ENCODE results near the gene OR8B3. TPM values are rescaled to one million over a fixed set of nuclear protein-coding genes. Genes with fewer than 3 reads are reported as not detected.

OR8B3 gene
- total and polyA plus RNA-seq, 12 donors, result not detected

GRCh38 chr11:124429599-124429998 is 30.8 kb upstream of the OR8B3 start:
- intact Hi-C loops (cut with DNase I), result no loop called here
- no peaks in the 10 kb centered on the region for H3K4me1 ChIP-seq (replicated peaks in 1 of 2)
- H3K9me3 ChIP-seq (replicated peaks in 1 of 3), result no peaks in the 10 kb centered on the region
- 70 to 79% (median 76%) methylated on average over 2 of the region's 2 CpGs for WGBS, 4 donors
- no peak for DNase-seq
- no peak overlapping the region for H3K4me3 ChIP-seq
- H3K36me3 ChIP-seq (replicated peaks in 1 of 2), result no peaks in the 10 kb centered on the region
- TF ChIP-seq CTCF (IDR thresholded peaks at IDR 0.05) (no peak), POLR2A (IDR thresholded peaks at IDR 0.05) (no peak)
- H3K27ac ChIP-seq, result no peak overlapping the region
- H3K27me3 ChIP-seq, result no peaks in the 10 kb centered on the region

- H3K4me3 ChIP-seq, result no peak within 1 kb of the TSS
- TF ChIP-seq CTCF (IDR thresholded peaks at IDR 0.05) (no peak), POLR2A (IDR thresholded peaks at IDR 0.05) (no peak)
- H3K9me3 ChIP-seq (replicated peaks in 1 of 3), result no peaks in the 10 kb centered on the region
- WGBS, 4 donors, result 75 to 90% (median 89%) methylated on average over 2 of the region's 2 CpGs
- no peaks in the 10 kb centered on the region for H3K36me3 ChIP-seq (replicated peaks in 1 of 2)
- H3K27me3 ChIP-seq, result peaks cover 4% of the 10 kb centered on the region
- intact Hi-C loops (cut with DNase I), result loop anchor here in 1 of 2 donors (5.0 kb wide), 1 partner anchor 158 kb away; no protein-coding TSS in a partner anchor
- no peaks in the 10 kb centered on the region for H3K4me1 ChIP-seq (replicated peaks in 1 of 2)
- H3K27ac ChIP-seq, result no peak within 1 kb of the TSS
- DNase-seq, result no peak
Observed at GRCh38 chr11:124424384-124424921, 25.6 kb upstream of the OR8B3 start, which contains the start of gene OR8B4. Gene OR8B4 (minus strand): TSS chr11:124424871. CDS start chr11:124424871, 0 bp downstream.

- WGBS, 4 donors, result 72 to 80% (median 77%) methylated on average over 4 of the region's 4 CpGs
- intact Hi-C loops (cut with DNase I), result loop anchor here in 1 of 2 donors (5.0 kb wide), 1 partner anchor 161 kb away; no protein-coding TSS in a partner anchor
- H3K4me1 ChIP-seq (replicated peaks in 1 of 2), result no peaks in the 10 kb centered on the region
- H3K27me3 ChIP-seq, result peaks cover 4% of the 10 kb centered on the region
- H3K27ac ChIP-seq, result no peak overlapping the region
- TF ChIP-seq CTCF (IDR thresholded peaks at IDR 0.05) (no peak), POLR2A (IDR thresholded peaks at IDR 0.05) (no peak)
- no peak overlapping the region for H3K4me3 ChIP-seq
- DNase-seq, result no peak
- no peaks in the 10 kb centered on the region for H3K36me3 ChIP-seq (replicated peaks in 1 of 2)
- H3K9me3 ChIP-seq (replicated peaks in 1 of 3), result no peaks in the 10 kb centered on the region
Observed at GRCh38 chr11:124421043-124421442, 22.2 kb upstream of the OR8B3 start.

- Histone ChIP-seq H3K27ac (no peak overlapping the region), H3K4me3 (no peak overlapping the region), H3K4me1 (replicated peaks in 1 of 2) (no peaks in the 10 kb centered on the region), H3K9me3 (replicated peaks in 1 of 3) (no peaks in the 10 kb centered on the region), H3K36me3 (replicated peaks in 1 of 2) (no peaks in the 10 kb centered on the region), H3K27me3 (no peaks in the 10 kb centered on the region)
- 17 to 18% (median 17%) methylated on average over 5 of the region's 5 CpGs for WGBS, 4 donors
- TF ChIP-seq POLR2A (IDR thresholded peaks at IDR 0.05) (no peak), CTCF (IDR thresholded peaks at IDR 0.05) (peak; percentile 25 to 79 (median 51))
- intact Hi-C loops (cut with DNase I), result loop anchor here in 1 of 2 donors (10.0 kb wide), 1 partner anchor 169 kb away; no protein-coding TSS in a partner anchor
- peak in 2 of 7 donors; percentile 1 to 21 for DNase-seq
Observed at GRCh38 chr11:124415356-124415923, 16.6 kb upstream of the OR8B3 start.
